GM10266 (cell line): ENCODE results near the gene MRFAP1.

Experiments
- DNase-seq: peaks from one replicate; pipeline ENCODE4 v3.0.0; 2012; ENCODE audit errors: extremely low spot score
- TF ChIP-seq, protein P1 (sequence below): IDR thresholded peaks from 2 replicates; pipeline ENCODE4 v1.5.1; 2012; ENCODE audit warnings: mild to moderate bottlenecking, low read depth; ENCODE audit not compliant: control insufficient read depth, insufficient read depth; ENCODE audit errors: missing control alignments

The MRFAP1 gene

GRCh38 chr4:6605605-6606004 lies 34.9 kb upstream of the MRFAP1 start:
- TF ChIP-seq, protein P1, sequence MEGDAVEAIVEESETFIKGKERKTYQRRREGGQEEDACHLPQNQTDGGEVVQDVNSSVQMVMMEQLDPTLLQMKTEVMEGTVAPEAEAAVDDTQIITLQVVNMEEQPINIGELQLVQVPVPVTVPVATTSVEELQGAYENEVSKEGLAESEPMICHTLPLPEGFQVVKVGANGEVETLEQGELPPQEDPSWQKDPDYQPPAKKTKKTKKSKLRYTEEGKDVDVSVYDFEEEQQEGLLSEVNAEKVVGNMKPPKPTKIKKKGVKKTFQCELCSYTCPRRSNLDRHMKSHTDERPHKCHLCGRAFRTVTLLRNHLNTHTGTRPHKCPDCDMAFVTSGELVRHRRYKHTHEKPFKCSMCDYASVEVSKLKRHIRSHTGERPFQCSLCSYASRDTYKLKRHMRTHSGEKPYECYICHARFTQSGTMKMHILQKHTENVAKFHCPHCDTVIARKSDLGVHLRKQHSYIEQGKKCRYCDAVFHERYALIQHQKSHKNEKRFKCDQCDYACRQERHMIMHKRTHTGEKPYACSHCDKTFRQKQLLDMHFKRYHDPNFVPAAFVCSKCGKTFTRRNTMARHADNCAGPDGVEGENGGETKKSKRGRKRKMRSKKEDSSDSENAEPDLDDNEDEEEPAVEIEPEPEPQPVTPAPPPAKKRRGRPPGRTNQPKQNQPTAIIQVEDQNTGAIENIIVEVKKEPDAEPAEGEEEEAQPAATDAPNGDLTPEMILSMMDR: no peak
- no peak for DNase-seq

GRCh38 chr4:6606465-6607235 lies 33.8 kb upstream of the MRFAP1 start:
- TF ChIP-seq, protein P1: no peak
- no peak for DNase-seq

GRCh38 chr4:6607368-6608055 lies 33.0 kb upstream of the MRFAP1 start:
- DNase-seq: no peak
- TF ChIP-seq, protein P1: no peak

DNA sequence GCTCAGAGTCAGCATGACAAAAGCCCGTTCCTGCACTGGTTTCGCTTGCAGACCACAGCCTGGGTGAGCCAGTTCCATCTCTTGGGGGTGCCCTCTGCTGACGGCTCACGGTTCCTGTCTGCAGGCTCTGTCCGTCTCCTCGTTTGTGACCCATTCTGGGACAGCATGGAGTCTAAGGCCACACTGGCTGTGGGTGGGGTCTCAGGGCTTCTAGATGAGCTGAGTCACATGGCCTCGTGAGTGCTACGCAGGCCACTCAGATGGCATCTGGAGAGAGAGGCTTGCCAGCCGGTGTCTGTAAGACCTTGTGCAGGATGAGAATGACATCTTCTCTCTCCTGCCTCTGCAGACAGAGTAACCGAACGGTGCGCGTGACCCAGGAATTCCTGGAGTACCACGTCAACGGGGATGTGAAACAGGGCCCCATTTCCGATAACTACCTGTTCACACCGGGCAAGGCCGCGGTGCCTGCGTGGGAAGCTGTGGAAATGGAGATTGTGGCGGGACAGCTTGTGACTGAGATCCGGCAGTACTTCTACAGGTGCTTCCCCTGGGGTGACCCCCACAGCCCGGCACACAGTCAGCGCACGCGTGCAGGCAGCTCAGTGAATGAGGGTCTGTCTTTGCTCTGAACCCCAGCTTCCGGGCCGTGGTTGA lies 31.6 kb upstream of the MRFAP1 start:
- DNase-seq: no peak
- TF ChIP-seq, protein P1: no peak

- TF ChIP-seq, protein P1: no peak
- DNase-seq: no peak
These were observed 30.9 kb upstream of the MRFAP1 start for GRCh38 chr4:6609415-6610079.

GRCh38 chr4:6610856-6611430 lies 29.5 kb upstream of the MRFAP1 start:
- TF ChIP-seq, protein P1: no peak
- no peak for DNase-seq
